ENCODE results near the gene FARS2.

DNA sequence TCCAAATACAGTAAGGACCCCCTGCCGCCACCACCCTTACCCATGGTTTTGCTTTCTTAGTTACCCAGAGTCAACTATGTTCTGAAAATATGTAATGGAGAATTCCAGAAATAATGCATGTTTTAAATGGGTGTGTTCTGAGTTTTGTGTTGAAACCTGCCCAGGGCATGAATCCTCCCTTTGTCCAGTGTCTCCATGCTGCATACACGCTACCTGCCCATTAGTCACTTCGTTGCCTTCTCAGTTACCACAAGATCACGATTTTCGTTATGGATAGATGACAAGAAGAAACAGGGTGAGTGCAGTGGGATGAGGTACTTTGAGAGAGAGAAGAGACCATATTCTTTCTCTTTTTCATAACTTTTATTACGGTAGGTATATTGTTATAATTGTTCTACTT is 10.6 kb downstream of the FARS2 start:
- TF ChIP-seq TARDBP (IDR thresholded peaks at IDR 0.05): no peak
- TF ChIP-seq NFRKB (IDR thresholded peaks at IDR 0.05): no peak
- no peak for TF ChIP-seq SP1 (IDR thresholded peaks at IDR 0.05)
